ENCODE results near the gene FKBP14.
A peak's percentile ranks its signal among the peaks of the same experiment; 100 is the strongest.

FKBP14 gene

DNA sequence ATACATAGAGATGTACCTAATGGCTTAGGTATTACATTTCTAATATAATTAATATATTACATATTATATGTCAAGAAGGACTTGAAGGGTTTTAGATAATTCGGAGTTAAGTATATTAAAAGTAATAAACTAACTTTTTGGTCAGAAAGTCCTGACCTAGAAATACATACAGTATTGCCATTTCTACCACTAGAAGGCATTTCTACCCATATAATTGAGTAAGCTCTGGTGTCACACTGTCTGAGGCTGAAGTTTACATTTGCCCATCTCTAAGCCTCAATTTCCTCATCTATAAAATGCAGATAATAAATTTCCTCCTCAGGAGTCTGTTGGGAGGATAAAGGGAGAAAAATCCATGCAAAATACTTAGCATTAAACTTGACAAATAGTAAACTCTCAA, 7.1 kb downstream of the FKBP14 start:
- Histone ChIP-seq H3K4me3 (ENCODE audit: severe bottlenecking) (no peak overlapping the region), H3K27ac (ENCODE audit: poor library complexity, severe bottlenecking) (peak overlapping the region; percentile 12), H3K27me3 (ENCODE audit: insufficient read depth, poor library complexity, severe bottlenecking) (no peaks in the 10 kb centered on the region), H3K9me3 (ENCODE audit: severe bottlenecking) (no peaks in the 10 kb centered on the region), H3K36me3 (ENCODE audit: low read depth) (peaks cover 60% of the 10 kb centered on the region), H3K4me1 (ENCODE audit: insufficient read depth, poor library complexity, severe bottlenecking) (peaks cover 16% of the 10 kb centered on the region)
- TF ChIP-seq, protein P1, sequence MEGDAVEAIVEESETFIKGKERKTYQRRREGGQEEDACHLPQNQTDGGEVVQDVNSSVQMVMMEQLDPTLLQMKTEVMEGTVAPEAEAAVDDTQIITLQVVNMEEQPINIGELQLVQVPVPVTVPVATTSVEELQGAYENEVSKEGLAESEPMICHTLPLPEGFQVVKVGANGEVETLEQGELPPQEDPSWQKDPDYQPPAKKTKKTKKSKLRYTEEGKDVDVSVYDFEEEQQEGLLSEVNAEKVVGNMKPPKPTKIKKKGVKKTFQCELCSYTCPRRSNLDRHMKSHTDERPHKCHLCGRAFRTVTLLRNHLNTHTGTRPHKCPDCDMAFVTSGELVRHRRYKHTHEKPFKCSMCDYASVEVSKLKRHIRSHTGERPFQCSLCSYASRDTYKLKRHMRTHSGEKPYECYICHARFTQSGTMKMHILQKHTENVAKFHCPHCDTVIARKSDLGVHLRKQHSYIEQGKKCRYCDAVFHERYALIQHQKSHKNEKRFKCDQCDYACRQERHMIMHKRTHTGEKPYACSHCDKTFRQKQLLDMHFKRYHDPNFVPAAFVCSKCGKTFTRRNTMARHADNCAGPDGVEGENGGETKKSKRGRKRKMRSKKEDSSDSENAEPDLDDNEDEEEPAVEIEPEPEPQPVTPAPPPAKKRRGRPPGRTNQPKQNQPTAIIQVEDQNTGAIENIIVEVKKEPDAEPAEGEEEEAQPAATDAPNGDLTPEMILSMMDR (IDR thresholded peaks at IDR 0.05; ENCODE audit: poor library complexity, severe bottlenecking): peak; percentile 41
- DNase-seq (ENCODE audit: low spot score) (no peak), ATAC-seq (ENCODE audit: low read depth) (no peak)

GRCh38 chr7:30018451-30018850, 8.1 kb downstream of the FKBP14 start:
- TF ChIP-seq, protein P1 (IDR thresholded peaks at IDR 0.05; ENCODE audit: poor library complexity, severe bottlenecking): no peak
- H3K9me3 ChIP-seq (ENCODE audit: severe bottlenecking): no peaks in the 10 kb centered on the region

GRCh38 chr7:30012757-30013156, 13.7 kb downstream of the FKBP14 start:
- no peaks in the 10 kb centered on the region for H3K9me3 ChIP-seq (ENCODE audit: severe bottlenecking)
- no peak overlapping the region for H3K27ac ChIP-seq (ENCODE audit: poor library complexity, severe bottlenecking)
- TF ChIP-seq, protein P1 (IDR thresholded peaks at IDR 0.05; ENCODE audit: poor library complexity, severe bottlenecking): no peak
- H3K36me3 ChIP-seq (ENCODE audit: low read depth): peaks cover 32% of the 10 kb centered on the region
- no peak overlapping the region for H3K4me3 ChIP-seq (ENCODE audit: severe bottlenecking)
- DNase-seq (ENCODE audit: low spot score) (no peak), ATAC-seq (ENCODE audit: low read depth) (no peak)
- H3K4me1 ChIP-seq (ENCODE audit: insufficient read depth, poor library complexity, severe bottlenecking): no peaks in the 10 kb centered on the region
- no peaks in the 10 kb centered on the region for H3K27me3 ChIP-seq (ENCODE audit: insufficient read depth, poor library complexity, severe bottlenecking)

More at GRCh38 chr7:30018451-30018850, 8.1 kb downstream of the FKBP14 start:
- no peak overlapping the region for H3K27ac ChIP-seq (ENCODE audit: poor library complexity, severe bottlenecking)
- peaks cover 69% of the 10 kb centered on the region for H3K36me3 ChIP-seq (ENCODE audit: low read depth)
- no peak overlapping the region for H3K4me3 ChIP-seq (ENCODE audit: severe bottlenecking)
- ATAC-seq (ENCODE audit: low read depth) (no peak), DNase-seq (ENCODE audit: low spot score) (no peak)
- H3K4me1 ChIP-seq (ENCODE audit: insufficient read depth, poor library complexity, severe bottlenecking): peaks cover 16% of the 10 kb centered on the region
- H3K27me3 ChIP-seq (ENCODE audit: insufficient read depth, poor library complexity, severe bottlenecking): no peaks in the 10 kb centered on the region

DNA sequence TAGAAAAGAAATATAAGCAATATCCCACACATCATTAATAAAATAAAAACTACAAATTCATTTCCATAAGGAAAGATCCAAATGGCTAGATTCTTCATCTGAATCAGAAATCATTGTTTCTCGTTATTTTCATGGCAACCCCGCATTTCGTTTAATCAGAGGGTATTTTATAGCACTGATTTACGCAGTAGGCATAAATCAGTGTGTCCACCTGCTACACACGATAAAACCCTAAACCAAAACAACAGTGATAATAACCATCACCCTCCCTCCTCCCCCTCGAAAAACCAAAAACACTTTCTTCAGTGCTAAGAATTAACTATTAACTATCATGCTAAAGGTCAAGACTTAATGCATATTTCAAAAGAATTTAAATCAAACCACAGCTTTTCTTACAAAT, 16.5 kb downstream of the FKBP14 start:
- Histone ChIP-seq H3K4me1 (ENCODE audit: insufficient read depth, poor library complexity, severe bottlenecking) (no peaks in the 10 kb centered on the region), H3K27ac (ENCODE audit: poor library complexity, severe bottlenecking) (no peak overlapping the region), H3K27me3 (ENCODE audit: insufficient read depth, poor library complexity, severe bottlenecking) (no peaks in the 10 kb centered on the region), H3K9me3 (ENCODE audit: severe bottlenecking) (no peaks in the 10 kb centered on the region), H3K36me3 (ENCODE audit: low read depth) (peaks cover 25% of the 10 kb centered on the region), H3K4me3 (ENCODE audit: severe bottlenecking) (no peak overlapping the region)
- no peak for ATAC-seq (ENCODE audit: low read depth)
- no peak for DNase-seq (ENCODE audit: low spot score)
- TF ChIP-seq, protein P1 (IDR thresholded peaks at IDR 0.05; ENCODE audit: poor library complexity, severe bottlenecking): no peak

DNA sequence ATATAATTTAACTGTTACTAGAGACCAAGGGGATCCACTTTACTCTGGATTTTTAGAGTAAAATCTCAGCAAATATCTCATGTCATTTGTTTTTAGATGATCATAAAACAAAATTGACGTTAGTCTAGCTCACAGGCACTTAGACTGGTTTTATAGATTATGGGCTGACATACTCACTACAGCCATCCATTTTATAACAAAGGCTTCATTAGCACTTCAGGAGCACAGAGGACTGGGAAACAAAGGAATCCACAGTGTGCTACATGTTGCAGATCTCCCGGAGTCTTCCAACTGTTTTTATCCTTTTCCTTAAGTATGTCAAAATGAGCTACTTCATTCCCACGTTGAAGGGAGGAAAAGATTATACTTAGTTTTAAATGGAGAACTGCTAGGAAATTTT, 21.0 kb downstream of the FKBP14 start:
- Histone ChIP-seq H3K9me3 (ENCODE audit: severe bottlenecking) (no peaks in the 10 kb centered on the region), H3K36me3 (ENCODE audit: low read depth) (no peaks in the 10 kb centered on the region), H3K4me3 (ENCODE audit: severe bottlenecking) (no peak overlapping the region), H3K27ac (ENCODE audit: poor library complexity, severe bottlenecking) (no peak overlapping the region), H3K4me1 (ENCODE audit: insufficient read depth, poor library complexity, severe bottlenecking) (no peaks in the 10 kb centered on the region), H3K27me3 (ENCODE audit: insufficient read depth, poor library complexity, severe bottlenecking) (no peaks in the 10 kb centered on the region)
- DNase-seq (ENCODE audit: low spot score): no peak
- no peak for ATAC-seq (ENCODE audit: low read depth)
- TF ChIP-seq, protein P1 (IDR thresholded peaks at IDR 0.05; ENCODE audit: poor library complexity, severe bottlenecking): no peak
